H9 (cell line): ENCODE data around the gene MAP3K9. TPM values are rescaled to one million over a fixed set of nuclear protein-coding genes. Genes with fewer than 3 reads are reported as not detected.
A peak's percentile ranks its signal among the peaks of the same experiment; 100 is the strongest.

Source experiments
- DNase-seq: peaks from one replicate; pipeline ENCODE4 v3.0.0-alpha.2; 2017
- H2AFZ ChIP-seq: one replicate; pipeline ENCODE4 v1.6.1; 2013; ENCODE audit warnings: mild to moderate bottlenecking, low read length, control low read depth, moderate library complexity
- H2AK5ac ChIP-seq: 2 replicates; pipeline ENCODE4 v1.6.1; 2013; ENCODE audit warnings: low read length, control low read depth, mixed read lengths; ENCODE audit not compliant: insufficient read length
- H2BK120ac ChIP-seq: one replicate; pipeline ENCODE4 v1.6.1; 2013; ENCODE audit warnings: low read depth, mild to moderate bottlenecking, low read length, control low read depth, inconsistent platforms; ENCODE audit not compliant: poor library complexity, severe bottlenecking
- H2BK12ac ChIP-seq: 2 replicates; pipeline ENCODE4 v1.6.1; 2013; ENCODE audit warnings: low read length, control low read depth, mixed read lengths, low read depth; ENCODE audit not compliant: insufficient read length
- H2BK15ac ChIP-seq: 2 replicates; pipeline ENCODE4 v1.6.1; 2013; ENCODE audit warnings: low read depth, low read length, control low read depth
- H2BK20ac ChIP-seq: one replicate; pipeline ENCODE4 v1.6.1; 2013; ENCODE audit warnings: low read depth, mild to moderate bottlenecking, low read length, control low read depth, inconsistent platforms; ENCODE audit not compliant: poor library complexity, severe bottlenecking
- H2BK5ac ChIP-seq: 2 replicates; pipeline ENCODE4 v1.6.1; 2013; ENCODE audit warnings: low read length, control low read depth, mixed read lengths; ENCODE audit not compliant: insufficient read length
- H3K14ac ChIP-seq: 2 replicates; pipeline ENCODE4 v1.6.1; 2013; ENCODE audit warnings: low read length, control low read depth; ENCODE audit not compliant: insufficient read depth
- H3K18ac ChIP-seq: 2 replicates; pipeline ENCODE4 v1.6.1; 2013; ENCODE audit warnings: low read depth, mild to moderate bottlenecking, mixed read lengths, low read length, control low read depth; ENCODE audit not compliant: insufficient read length
- H3K23ac ChIP-seq: 2 replicates; pipeline ENCODE4 v1.6.1; 2013; ENCODE audit warnings: low read length, control low read depth, mixed read lengths, low read depth; ENCODE audit not compliant: insufficient read length
- H3K23me2 ChIP-seq: 2 replicates; pipeline ENCODE4 v1.6.1; 2013; ENCODE audit warnings: low read depth, mild to moderate bottlenecking, mixed read lengths, low read length, control low read depth; ENCODE audit not compliant: insufficient read length, poor library complexity, severe bottlenecking
- H3K27ac ChIP-seq: 2 replicates; pipeline ENCODE4 v1.5.1; 2013; ENCODE audit warnings: low read length, control low read depth, mixed read lengths, low read depth; ENCODE audit not compliant: insufficient read length
- H3K27me3 ChIP-seq: 2 replicates; pipeline ENCODE4 v1.6.1; 2013; ENCODE audit warnings: low read length, control low read depth, inconsistent platforms; ENCODE audit not compliant: insufficient read depth
- H3K4ac ChIP-seq: 2 replicates; pipeline ENCODE4 v1.6.1; 2013; ENCODE audit warnings: low read depth, mild to moderate bottlenecking, control low read depth, inconsistent platforms, low read length, moderate library complexity
- H3K4me1 ChIP-seq: 2 replicates; pipeline ENCODE4 v1.6.1; 2013; ENCODE audit warnings: low read length, control low read depth, inconsistent platforms; ENCODE audit not compliant: insufficient read depth
- H3K4me2 ChIP-seq: 2 replicates; pipeline ENCODE4 v1.6.1; 2013; ENCODE audit warnings: low read length, control low read depth, mixed read lengths; ENCODE audit not compliant: insufficient read length, insufficient read depth
- H3K56ac ChIP-seq: 2 replicates; pipeline ENCODE4 v1.6.1; 2013; ENCODE audit warnings: low read depth, mild to moderate bottlenecking, mixed read lengths, low read length, control low read depth; ENCODE audit not compliant: insufficient read length
- H3K79me1 ChIP-seq: 2 replicates; pipeline ENCODE4 v1.6.1; 2013; ENCODE audit warnings: low read depth, mild to moderate bottlenecking, moderate library complexity, low read length, control low read depth, inconsistent platforms; ENCODE audit not compliant: insufficient read depth, poor library complexity, severe bottlenecking
- H3K79me2 ChIP-seq: 2 replicates; pipeline ENCODE4 v1.6.1; 2013; ENCODE audit warnings: low read length, control low read depth, inconsistent platforms; ENCODE audit not compliant: insufficient read depth
- H3K9ac ChIP-seq: 2 replicates; pipeline ENCODE4 v1.6.1; 2013; ENCODE audit warnings: low read length, control low read depth, mixed read lengths; ENCODE audit not compliant: insufficient read length; ENCODE audit errors: extremely low read depth
- H3K9me3 ChIP-seq: one replicate; pipeline ENCODE4 v1.6.1; 2013; ENCODE audit warnings: low read depth, low read length, inconsistent platforms; ENCODE audit not compliant: control insufficient read depth
- H3T11ph ChIP-seq: one replicate; pipeline ENCODE4 v1.6.1; 2013; ENCODE audit warnings: mild to moderate bottlenecking, low read length, control low read depth, inconsistent platforms
- H4K20me1 ChIP-seq: one replicate; pipeline ENCODE4 v1.6.1; 2013; ENCODE audit not compliant: control insufficient read depth, insufficient read length, insufficient read depth
- H4K5ac ChIP-seq: 2 replicates; pipeline ENCODE4 v1.6.1; 2013; ENCODE audit warnings: low read depth, mild to moderate bottlenecking, mixed read lengths, low read length, control low read depth; ENCODE audit not compliant: insufficient read length
- H4K8ac ChIP-seq: replicated peaks from 2 replicates; pipeline ENCODE4 v1.6.1; 2013; ENCODE audit warnings: low read length, control low read depth, mixed read lengths, low read depth; ENCODE audit not compliant: insufficient read length
- H4K91ac ChIP-seq: 2 replicates; pipeline ENCODE4 v1.6.1; 2013; ENCODE audit warnings: low read depth, mild to moderate bottlenecking, moderate library complexity, mixed read lengths, low read length, control low read depth; ENCODE audit not compliant: insufficient read length
- H3K27ac Mint-ChIP-seq, 3 experiments: 2 replicates in 2 of 3; 3 replicates in 1 of 3; pipeline ENCODE4 v1.8.0; 2020 to 2021; ENCODE audit warnings: mixed read lengths in 3 of 3, mild to moderate bottlenecking in 1 of 3, moderate library complexity in 1 of 3
- H3K27me3 Mint-ChIP-seq: 2 replicates; pipeline ENCODE4 v1.8.0; 2021; ENCODE audit warnings: low read depth, mild to moderate bottlenecking, moderate library complexity, mixed read lengths
- H3K36me3 Mint-ChIP-seq, 3 experiments: 2 replicates in 2 of 3; 3 replicates in 1 of 3; pipeline ENCODE4 v1.8.0; 2020 to 2021; ENCODE audit warnings: low read depth in 3 of 3, mixed read lengths in 3 of 3; ENCODE audit not compliant: insufficient read depth in 1 of 3
- H3K4me1 Mint-ChIP-seq, 2 experiments: 2 replicates each; pipeline ENCODE4 v1.8.0; 2020; ENCODE audit warnings: mixed read lengths in 2 of 2
- H3K4me3 Mint-ChIP-seq, 2 experiments: 2 replicates in 1 of 2; 3 replicates in 1 of 2; pipeline ENCODE4 v1.8.0; 2020 to 2021; ENCODE audit warnings: mild to moderate bottlenecking in 2 of 2, mixed read lengths in 2 of 2, moderate library complexity in 1 of 2
- H3K9me3 Mint-ChIP-seq, 2 experiments: 2 replicates in 1 of 2; 3 replicates in 1 of 2; pipeline ENCODE4 v1.8.0; 2020; ENCODE audit warnings: mild to moderate bottlenecking in 2 of 2, mixed read lengths in 2 of 2, moderate library complexity in 1 of 2
- CTCF ChIP-seq: fragments of 200-600 bp; sonication (generic); conservative IDR thresholded peaks from 3 replicates; pipeline ENCODE4 v1.8.0; 2021; ENCODE audit warnings: antibody characterized with exemption, mild to moderate bottlenecking
- WGBS: extraction: QIAGEN DNeasy Blood & Tissue Kit; methylation state at CpG from one replicate; pipeline ENCODE4 v1.1.7; 2013; ENCODE audit warnings: missing lambda C conversion rate, low lambda C conversion rate, mixed read lengths; ENCODE audit not compliant: insufficient read length; ENCODE audit errors: extremely low coverage; 5-methylcytosine and 5-hydroxymethylcytosine counted together
- total RNA-seq: library from RNA; stranded (reverse); gene quantifications from 2 replicates; pipeline ENCODE4 v1.2.1, GENCODE V29; 2021

Gene MAP3K9
- total RNA-seq, 1 experiment from 2014 or later = 20.0 TPM

GRCh38 chr14:70722418-70722817, 86.9 kb downstream of the MAP3K9 start:
- no peak overlapping the region for H4K91ac ChIP-seq
- H3K23me2 ChIP-seq = no peaks in the 10 kb centered on the region
- Mint-ChIP-seq H3K27ac (peak overlapping the region in 1 of 3 experiments; percentile 74; a peak in 2 of 7 replicates), H3K4me3 (peak overlapping the region in 1 of 2 experiments; percentile 19; a peak in 1 of 5 replicates), H3K27me3 (no peaks in the 10 kb centered on the region), H3K36me3 (no peaks in the 10 kb centered on the region; a peak in 1 of 7 replicates), H3K9me3 (no peaks in the 10 kb centered on the region), H3K4me1 (peaks cover 22 to 23% of the 10 kb centered on the region in 2 experiments)
- H3K14ac ChIP-seq = no peak overlapping the region
- H2AK5ac ChIP-seq = no peak overlapping the region
- H2BK12ac ChIP-seq = no peak overlapping the region
- H3K79me1 ChIP-seq = no peaks in the 10 kb centered on the region
- H2BK20ac ChIP-seq = no peak overlapping the region
- no peaks in the 10 kb centered on the region for H3K27me3 ChIP-seq
- no peaks in the 10 kb centered on the region; the same call in 1 of the 2 replicates for H3K4me1 ChIP-seq
- H4K20me1 ChIP-seq = no peaks in the 10 kb centered on the region
- no peak for TF ChIP-seq CTCF
- no peak overlapping the region for H3K4ac ChIP-seq
- H3K9ac ChIP-seq = no peak overlapping the region
- no peak overlapping the region for H3K23ac ChIP-seq
- no peaks in the 10 kb centered on the region for H3K79me2 ChIP-seq
- H2AFZ ChIP-seq = no peak overlapping the region
- DNase-seq = no peak
- H3K27ac ChIP-seq = no peak overlapping the region
- H3K56ac ChIP-seq = no peak overlapping the region
- H3K4me2 ChIP-seq = no peak overlapping the region
- H2BK15ac ChIP-seq = no peak overlapping the region
- no peak overlapping the region for H3T11ph ChIP-seq
- H4K5ac ChIP-seq = no peak overlapping the region
- H3K18ac ChIP-seq = no peak overlapping the region
- no peak overlapping the region for H2BK120ac ChIP-seq
- H2BK5ac ChIP-seq = no peak overlapping the region
- no peaks in the 10 kb centered on the region for H3K9me3 ChIP-seq
- H4K8ac ChIP-seq = no peak overlapping the region
- WGBS = no CpG with 5 or more reads among the region's 3 CpGs
